Liver (tissue), 3 donors: Measurements from ENCODE around the gene SUN2.
"Not testable (repeated sequence)": the region's sequence is repeated elsewhere in the genome, so short reads cannot be mapped to it uniquely, and the experiment has no call there.

ENCODE experiments used
- ATF3 ChIP-seq: IDR thresholded peaks from 2 replicates; pipeline ENCODE4 v1.6.1; 2016; ENCODE audit warnings: antibody characterized with exemption
- EGR1 ChIP-seq, 2 donors: IDR thresholded peaks; 2 replicates each; pipeline ENCODE4 v1.6.1; 2016 to 2018; ENCODE audit warnings: antibody characterized with exemption in 2 of 2, low read depth in 2 of 2
- FOXA1 ChIP-seq: IDR thresholded peaks from 2 replicates; pipeline ENCODE4 v1.6.1; 2016; ENCODE audit warnings: antibody characterized with exemption
- GABPA ChIP-seq, 2 donors: IDR thresholded peaks in 1 of 2; conservative IDR thresholded peaks in 1 of 2; 2 replicates each; pipeline ENCODE4 v1.6.1; 2016; ENCODE audit warnings: antibody characterized with exemption in 2 of 2, mild to moderate bottlenecking in 1 of 2, moderate library complexity in 1 of 2
- HNF4G ChIP-seq: IDR thresholded peaks from 2 replicates; pipeline ENCODE4 v1.6.1; 2016; ENCODE audit warnings: antibody characterized with exemption
- JUND ChIP-seq, 2 donors: IDR thresholded peaks; 2 replicates each; pipeline ENCODE4 v1.6.1; 2016; ENCODE audit warnings: antibody characterized with exemption in 2 of 2
- RAD21 ChIP-seq, 2 donors: IDR thresholded peaks; 2 replicates each; pipeline ENCODE4 v1.6.1; 2016; ENCODE audit warnings: antibody characterized with exemption in 2 of 2, mild to moderate bottlenecking in 2 of 2
- SP1 ChIP-seq: IDR thresholded peaks from 2 replicates; pipeline ENCODE4 v1.6.1; 2018; ENCODE audit warnings: antibody characterized with exemption, mild to moderate bottlenecking
- TAF1 ChIP-seq: conservative IDR thresholded peaks from 2 replicates; pipeline ENCODE4 v1.6.1; 2016; ENCODE audit warnings: antibody characterized with exemption, mild to moderate bottlenecking
- ZBTB33 ChIP-seq: IDR thresholded peaks from 2 replicates; pipeline ENCODE4 v1.6.1; 2016; ENCODE audit warnings: antibody characterized with exemption
- TF ChIP-seq, protein P1 (sequence below): fragments of 150-350 bp; IDR thresholded peaks from 2 replicates; pipeline ENCODE4 v1.5.1; 2017; ENCODE audit warnings: improper control_type of control experiment, low read depth, low read length; ENCODE audit not compliant: missing input control
- TF ChIP-seq, protein P2 (sequence below): IDR thresholded peaks from 2 replicates; pipeline ENCODE4 v1.6.1; 2016; ENCODE audit warnings: antibody characterized with exemption, mild to moderate bottlenecking
- TF ChIP-seq, protein P3 (sequence below): IDR thresholded peaks from 2 replicates; pipeline ENCODE4 v1.6.1; 2016; ENCODE audit warnings: antibody characterized with exemption
- donor health status: healthy.
- donor health status: healthy.

- TF ChIP-seq, protein P1, sequence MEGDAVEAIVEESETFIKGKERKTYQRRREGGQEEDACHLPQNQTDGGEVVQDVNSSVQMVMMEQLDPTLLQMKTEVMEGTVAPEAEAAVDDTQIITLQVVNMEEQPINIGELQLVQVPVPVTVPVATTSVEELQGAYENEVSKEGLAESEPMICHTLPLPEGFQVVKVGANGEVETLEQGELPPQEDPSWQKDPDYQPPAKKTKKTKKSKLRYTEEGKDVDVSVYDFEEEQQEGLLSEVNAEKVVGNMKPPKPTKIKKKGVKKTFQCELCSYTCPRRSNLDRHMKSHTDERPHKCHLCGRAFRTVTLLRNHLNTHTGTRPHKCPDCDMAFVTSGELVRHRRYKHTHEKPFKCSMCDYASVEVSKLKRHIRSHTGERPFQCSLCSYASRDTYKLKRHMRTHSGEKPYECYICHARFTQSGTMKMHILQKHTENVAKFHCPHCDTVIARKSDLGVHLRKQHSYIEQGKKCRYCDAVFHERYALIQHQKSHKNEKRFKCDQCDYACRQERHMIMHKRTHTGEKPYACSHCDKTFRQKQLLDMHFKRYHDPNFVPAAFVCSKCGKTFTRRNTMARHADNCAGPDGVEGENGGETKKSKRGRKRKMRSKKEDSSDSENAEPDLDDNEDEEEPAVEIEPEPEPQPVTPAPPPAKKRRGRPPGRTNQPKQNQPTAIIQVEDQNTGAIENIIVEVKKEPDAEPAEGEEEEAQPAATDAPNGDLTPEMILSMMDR: not testable (repeated sequence)
- TF ChIP-seq, protein P2, sequence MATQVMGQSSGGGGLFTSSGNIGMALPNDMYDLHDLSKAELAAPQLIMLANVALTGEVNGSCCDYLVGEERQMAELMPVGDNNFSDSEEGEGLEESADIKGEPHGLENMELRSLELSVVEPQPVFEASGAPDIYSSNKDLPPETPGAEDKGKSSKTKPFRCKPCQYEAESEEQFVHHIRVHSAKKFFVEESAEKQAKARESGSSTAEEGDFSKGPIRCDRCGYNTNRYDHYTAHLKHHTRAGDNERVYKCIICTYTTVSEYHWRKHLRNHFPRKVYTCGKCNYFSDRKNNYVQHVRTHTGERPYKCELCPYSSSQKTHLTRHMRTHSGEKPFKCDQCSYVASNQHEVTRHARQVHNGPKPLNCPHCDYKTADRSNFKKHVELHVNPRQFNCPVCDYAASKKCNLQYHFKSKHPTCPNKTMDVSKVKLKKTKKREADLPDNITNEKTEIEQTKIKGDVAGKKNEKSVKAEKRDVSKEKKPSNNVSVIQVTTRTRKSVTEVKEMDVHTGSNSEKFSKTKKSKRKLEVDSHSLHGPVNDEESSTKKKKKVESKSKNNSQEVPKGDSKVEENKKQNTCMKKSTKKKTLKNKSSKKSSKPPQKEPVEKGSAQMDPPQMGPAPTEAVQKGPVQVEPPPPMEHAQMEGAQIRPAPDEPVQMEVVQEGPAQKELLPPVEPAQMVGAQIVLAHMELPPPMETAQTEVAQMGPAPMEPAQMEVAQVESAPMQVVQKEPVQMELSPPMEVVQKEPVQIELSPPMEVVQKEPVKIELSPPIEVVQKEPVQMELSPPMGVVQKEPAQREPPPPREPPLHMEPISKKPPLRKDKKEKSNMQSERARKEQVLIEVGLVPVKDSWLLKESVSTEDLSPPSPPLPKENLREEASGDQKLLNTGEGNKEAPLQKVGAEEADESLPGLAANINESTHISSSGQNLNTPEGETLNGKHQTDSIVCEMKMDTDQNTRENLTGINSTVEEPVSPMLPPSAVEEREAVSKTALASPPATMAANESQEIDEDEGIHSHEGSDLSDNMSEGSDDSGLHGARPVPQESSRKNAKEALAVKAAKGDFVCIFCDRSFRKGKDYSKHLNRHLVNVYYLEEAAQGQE: not testable (repeated sequence)
- TF ChIP-seq EGR1 (IDR thresholded peaks at IDR 0.05; ENCODE audit: low read depth in 2 of 2); ZBTB33; FOXA1; ATF3; SP1; HNF4G; GABPA (IDR thresholded peaks at IDR 0.05 in 1 of 2, conservative IDR thresholded peaks at IDR 0.05 in 1 of 2); RAD21 (IDR thresholded peaks at IDR 0.05); TAF1; JUND (IDR thresholded peaks at IDR 0.05): not testable (repeated sequence)
- TF ChIP-seq, protein P3, sequence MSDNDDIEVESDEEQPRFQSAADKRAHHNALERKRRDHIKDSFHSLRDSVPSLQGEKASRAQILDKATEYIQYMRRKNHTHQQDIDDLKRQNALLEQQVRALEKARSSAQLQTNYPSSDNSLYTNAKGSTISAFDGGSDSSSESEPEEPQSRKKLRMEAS: not testable (repeated sequence)
Measured at GRCh38 chr22:38805041-38805593, 49.3 kb upstream of the SUN2 start.
